NCI-H748 (cell line): ENCODE measurements around the gene ITPKC.

Experiments used
- DNase-seq: peaks from one replicate; lab custom pipeline; 2025; ENCODE audit not compliant: unreplicated experiment; lab: John Stamatoyannopoulos, UW

Gene ITPKC

DNA sequence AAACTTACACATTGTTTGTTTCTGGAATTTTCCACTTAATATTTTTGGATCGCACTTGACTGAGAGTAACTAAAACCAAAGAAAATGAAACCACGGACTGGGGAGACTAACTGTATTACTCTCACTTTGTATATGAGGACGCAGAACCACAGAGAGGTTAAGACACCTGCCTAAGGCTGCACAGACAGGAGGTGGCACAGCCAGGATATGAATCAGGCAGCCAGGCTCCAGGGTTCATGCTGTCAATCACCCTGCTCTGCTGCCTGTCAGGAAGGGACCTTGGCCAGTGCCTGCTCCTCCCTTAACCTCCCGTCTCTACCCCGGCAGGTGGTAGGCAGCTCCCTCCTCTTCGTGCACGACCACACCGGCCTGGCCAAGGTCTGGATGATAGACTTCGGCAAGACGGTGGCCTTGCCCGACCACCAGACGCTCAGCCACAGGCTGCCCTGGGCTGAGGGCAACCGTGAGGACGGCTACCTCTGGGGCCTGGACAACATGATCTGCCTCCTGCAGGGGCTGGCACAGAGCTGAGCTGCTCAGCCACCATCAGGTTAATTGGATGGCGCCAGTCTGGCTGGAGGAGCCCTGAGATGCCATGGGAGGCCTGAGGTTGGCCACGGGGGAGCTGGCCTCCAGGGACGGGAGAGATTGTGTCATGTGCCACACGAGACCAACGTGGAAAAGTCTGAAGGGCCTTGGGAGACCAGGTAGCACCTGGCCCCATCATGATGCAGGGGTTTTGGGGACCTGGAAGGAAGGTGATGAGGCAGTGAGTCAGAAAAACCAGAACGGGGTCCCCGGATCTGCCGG, 22.3 kb downstream of the ITPKC start:
- DNase-seq: no peak

DNA sequence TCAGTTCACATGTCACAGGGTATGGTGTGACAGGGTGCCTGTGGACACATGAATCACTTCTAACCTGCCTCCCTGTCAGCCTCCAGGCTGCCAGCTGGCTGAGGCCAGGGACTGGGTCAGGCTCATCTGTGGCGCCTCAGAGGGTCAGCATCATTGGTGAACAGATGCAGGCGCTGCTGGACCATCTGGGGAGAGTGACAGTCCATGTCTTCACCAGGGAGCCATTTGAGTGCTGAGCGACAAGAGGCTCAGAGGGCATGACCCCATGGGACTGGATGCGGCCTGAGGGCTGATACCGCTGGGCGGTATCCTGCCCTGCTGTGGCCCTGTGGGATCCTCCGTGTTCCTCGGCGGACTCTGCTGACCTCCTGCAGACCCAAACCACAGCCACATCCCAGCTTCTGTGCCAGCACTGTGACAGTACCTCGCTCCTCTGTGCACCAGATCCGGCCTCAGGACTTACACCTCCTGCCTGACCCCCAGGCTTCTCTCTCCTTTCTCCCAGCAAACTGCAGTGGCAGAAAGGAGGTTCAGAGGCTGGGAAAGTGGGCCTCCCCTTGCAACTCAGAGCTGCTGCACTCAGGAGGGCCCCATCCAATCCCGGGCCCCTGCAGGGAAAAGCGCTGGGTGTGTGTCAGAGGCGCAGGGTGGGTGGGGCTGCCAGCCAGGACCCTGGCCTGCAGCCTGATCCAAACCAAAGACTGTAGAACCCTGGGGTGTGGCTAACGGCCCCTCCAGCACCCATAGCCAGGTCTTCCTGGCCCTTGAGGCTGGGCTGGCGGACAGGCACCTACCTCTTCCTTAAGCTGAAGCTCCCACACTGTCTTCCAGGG, 23.2 kb downstream of the ITPKC start:
- DNase-seq: no peak

DNA sequence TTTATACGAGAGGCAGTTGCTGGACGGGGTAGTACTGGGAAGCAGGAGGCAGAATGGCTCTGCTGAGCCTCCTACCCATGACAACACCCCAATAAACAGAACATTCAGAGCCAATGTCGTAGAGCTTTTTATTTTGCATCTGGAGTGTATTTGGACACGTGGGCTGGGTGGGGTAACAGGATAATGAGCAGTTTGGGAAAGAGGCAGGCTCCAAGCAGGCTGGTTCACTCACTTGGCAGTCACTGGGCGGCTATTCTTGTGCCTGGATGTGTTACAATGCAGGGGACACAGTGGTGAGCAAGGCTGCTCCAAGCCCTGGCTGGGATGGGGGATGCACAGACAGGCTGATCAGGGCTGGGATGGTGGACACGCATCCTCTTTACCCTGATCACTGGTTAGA, 23.8 kb downstream of the ITPKC start:
- no peak for DNase-seq

- DNase-seq: no peak
Observed at GRCh38 chr19:40741527-40742390, 24.8 kb downstream of the ITPKC start.

DNA sequence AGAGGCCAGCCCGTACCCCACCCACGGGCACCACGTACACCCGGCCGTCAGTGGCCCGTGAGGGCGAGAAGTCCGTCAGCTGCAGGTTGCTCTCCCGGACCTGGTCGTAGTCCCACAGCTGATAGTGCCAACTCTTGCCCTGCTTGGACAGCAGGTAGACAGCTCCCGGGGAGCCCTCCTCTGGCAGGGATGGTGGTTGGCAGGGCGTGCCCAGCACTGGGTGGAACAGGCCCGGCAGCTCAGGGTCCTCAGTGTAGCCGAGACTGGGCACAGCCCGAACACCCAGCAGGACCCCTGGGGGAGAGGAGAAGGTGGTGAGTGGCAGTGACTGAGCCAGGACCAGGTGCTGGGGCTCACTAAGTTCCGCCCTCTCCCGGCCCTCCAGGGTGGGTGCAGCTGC, 25.6 kb downstream of the ITPKC start:
- no peak for DNase-seq

- no peak for DNase-seq
Observed at GRCh38 chr19:40742886-40743285, 26.0 kb downstream of the ITPKC start.

- no peak for DNase-seq
Observed at GRCh38 chr19:40743926-40744325, 27.0 kb downstream of the ITPKC start.

DNA sequence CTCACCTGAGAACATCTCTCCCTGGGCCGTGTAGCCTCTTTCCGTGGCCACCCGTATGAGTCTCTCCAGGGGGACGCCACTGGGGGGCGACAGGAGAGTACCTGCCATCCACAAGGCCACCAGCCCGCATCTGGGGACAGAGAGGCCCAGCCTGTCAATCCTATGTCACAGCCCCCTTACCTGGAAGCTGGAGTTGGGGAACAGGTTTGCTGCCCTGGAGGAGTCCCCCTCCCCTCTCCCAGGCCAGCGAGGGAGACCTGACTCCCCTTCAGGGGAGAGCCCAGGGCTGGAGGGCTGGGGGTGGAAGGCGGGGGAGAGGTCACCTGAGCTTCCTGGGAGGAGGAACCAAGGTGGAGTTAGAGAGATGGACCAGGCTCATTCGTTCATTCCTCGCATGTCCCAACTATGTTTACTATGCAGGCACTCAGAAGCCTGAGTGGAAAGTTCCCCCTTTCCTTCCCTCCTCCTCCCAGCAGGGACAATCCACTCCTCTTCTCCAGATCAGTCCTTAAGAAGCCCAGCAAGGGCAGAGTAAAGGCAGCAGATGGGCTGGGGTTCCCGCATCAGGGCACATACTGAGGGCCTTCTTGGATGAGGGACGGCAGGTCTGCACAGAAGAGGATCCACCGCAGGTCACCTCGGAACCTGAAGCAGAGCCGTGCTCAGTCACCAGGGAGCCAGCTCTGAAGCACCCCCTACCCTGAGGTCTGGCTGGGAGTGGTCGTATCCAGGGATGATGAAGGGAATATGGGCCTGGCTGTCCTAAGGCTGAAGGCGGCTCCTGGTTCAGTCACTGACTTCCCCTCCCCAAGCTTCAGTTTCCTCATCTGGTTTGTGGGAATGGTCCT, 27.9 kb downstream of the ITPKC start:
- peak; percentile 30 for DNase-seq

DNA sequence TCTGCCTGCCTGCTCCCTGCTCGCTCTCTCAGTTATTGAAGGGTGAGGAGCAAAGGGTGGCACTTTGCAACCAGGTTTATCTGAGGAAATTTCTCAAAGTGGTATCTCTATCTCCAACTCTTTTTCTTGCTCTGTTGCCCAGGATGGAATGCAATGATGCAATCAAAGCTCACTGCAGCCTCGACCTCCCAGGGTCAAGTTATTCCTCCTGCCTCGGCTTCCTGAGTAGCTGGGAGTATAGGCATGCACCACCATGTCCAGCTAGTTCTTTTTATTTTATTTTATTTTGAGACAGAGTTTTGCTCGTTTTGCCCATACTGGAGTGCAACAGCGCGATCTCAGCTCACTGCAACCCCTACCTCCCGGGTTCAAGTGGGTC, 28.5 kb downstream of the ITPKC start:
- DNase-seq: no peak

- DNase-seq: no peak
Observed at GRCh38 chr19:40747536-40747935, 30.6 kb downstream of the ITPKC start.

DNA sequence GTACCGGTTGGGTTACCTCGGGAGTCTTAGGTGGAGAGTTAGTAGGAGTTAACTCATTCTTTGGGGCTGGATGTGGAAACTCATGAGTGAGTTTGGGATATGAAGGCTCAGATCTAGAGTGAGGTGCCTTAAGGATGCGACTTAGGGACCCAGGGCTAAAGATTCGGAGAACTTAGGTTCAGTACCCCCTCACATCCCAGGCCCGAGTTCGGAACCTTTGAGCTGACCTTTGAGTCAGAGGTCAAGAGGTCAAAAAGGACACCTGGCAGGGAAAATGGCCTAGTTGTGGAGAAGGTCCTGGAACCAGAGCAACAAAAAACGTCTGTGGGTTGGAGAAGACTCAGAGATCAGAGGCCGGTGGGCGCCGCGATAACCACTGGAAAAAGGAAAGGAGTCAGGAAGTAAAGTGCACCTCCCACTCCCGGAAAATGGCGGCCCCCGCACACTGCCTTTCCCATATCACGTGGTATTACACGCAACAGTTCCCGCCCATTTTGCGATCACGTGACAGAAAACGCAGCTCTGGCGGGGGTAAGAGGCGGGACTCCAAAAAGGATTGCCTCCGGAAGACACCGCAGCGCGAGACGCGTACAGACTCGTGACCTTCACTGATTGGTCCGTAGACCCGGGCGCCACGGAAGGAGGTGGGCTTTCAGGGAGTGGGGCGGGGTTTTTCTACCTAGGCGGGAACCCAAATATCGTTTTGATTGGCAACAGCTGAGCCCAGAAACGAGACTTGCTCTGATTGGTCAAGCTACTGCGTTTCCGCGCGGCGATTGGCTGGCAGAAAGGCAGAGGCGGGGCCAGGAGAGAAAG, 33.4 kb downstream of the ITPKC start, which contains the start of gene ACTMAP:
Gene ACTMAP, minus strand, starts transcription at position 420 of the 816 bp plus-strand sequence. CDS start 674 bp downstream, outside the sequence.
- DNase-seq: peak; percentile 100

DNA sequence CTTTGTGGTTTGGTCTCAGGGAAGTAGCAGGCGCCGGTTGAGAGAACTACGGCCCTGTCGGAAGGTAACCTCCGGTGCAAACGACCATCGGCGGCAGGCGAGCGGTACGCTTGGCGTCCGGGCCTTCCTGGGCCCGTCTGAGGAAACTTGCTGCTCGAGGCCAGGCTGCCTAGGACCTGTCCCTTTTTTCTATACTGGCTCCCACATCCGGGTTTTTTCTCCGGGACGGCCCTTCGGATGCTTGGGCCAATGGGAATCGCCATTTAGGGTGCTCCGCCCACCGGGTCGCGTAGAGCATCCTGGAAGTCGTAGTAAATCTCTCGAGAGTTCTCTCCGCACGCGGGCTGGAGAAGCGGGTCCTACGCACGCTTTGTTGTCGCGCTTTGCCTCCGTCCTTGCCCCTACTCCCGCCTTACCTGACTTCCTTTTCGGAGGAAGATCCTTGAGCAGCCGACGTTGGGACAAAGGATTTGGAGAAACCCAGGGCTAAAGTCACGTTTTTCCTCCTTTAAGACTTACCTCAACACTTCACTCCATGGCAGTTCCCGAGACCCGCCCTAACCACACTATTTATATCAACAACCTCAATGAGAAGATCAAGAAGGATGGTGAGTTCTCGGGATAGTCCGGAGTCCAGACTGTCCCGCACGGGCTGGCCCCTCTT, 34.1 kb downstream of the ITPKC start, which contains the start of gene SNRPA:
Gene SNRPA, plus strand, starts transcription at position 330 of the 664 bp plus-strand sequence. Its CDS starts 206 bp downstream, at position 536.
- DNase-seq: peak; percentile 100

- DNase-seq: no peak
Observed at GRCh38 chr19:40752257-40752781, 35.4 kb downstream of the ITPKC start.

DNA sequence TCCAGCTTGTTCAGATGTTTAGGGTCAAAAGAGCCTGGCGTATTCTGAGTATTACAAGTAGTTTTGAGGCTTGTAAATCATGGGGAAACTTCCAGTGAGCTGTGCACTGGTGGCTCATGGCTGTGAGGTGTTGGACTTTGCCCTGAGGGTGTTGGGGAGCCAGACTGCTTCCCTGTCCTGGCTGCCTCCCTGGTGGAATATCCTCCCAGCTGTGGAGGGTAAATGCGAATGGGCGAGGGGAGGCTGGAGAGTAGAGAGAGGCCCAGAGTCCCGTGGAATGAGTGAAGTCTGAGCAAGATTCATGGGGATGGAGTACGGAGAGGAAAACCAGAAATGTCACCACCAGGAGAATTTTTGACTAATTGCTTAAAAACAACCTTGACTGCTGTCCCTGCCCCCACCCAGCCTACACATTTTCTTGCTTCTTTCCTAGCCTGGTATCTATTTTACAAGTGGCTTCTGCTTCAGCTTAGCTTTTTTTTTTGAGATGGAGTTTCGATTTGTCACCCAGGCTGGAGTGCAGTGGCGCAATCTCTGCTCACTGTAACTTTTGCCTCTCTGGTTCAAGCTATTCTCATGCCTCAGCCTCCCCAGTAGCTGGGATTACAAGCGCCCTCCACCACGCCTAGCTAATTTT, 37.8 kb downstream of the ITPKC start:
- DNase-seq: no peak

GRCh38 chr19:40755248-40755624, 38.3 kb downstream of the ITPKC start:
- no peak for DNase-seq

- DNase-seq: no peak
Observed at GRCh38 chr19:40755791-40756190, 38.9 kb downstream of the ITPKC start.

DNA sequence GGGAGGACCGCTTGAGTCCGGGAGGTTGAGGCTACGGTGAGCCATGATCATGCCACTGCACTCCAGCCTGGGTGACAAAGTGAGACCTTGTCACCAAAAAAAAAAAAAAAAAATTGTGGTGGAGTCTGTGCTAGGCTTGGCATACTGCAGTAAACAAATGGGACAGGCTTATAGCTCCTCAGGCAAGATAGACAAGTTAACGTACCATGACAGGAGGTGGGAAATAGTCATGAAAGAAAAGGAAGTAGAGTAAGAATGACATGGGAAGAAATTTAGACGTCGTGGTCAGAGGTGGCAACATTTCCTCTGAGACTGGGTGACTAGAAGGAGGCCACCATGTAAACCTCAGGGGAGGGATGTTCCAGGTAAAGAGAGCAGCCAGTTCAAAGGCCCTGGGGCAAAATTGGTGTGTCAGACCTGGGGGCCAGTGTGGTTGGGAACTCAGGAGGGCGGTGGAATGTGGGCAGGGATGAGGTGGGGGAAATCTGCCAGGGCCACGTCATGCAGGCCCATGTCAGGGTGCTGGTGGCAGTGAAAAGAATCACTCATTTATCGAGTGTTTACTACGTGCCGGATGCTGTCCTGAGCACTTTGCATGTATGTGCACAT, 39.7 kb downstream of the ITPKC start:
- DNase-seq: no peak

DNA sequence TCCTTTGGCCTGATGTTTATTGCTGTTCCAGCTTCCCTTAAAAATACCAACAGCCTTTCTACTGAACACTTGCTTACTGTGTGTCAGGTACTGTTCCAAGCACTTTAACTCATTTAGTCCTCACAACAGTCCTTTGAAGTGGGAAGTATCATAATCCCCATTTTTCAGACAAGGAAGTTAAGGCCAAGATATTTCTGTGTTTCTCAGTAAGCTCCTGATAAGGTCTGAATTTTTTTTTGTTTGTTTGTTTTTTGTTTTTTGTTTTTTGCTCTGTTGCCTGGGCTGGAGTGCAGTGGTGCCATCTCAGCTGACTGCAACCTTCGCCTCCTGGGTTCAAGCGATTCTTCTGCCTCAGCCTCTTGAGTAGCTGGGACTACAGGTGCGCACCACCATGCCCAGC, 41.6 kb downstream of the ITPKC start:
- no peak for DNase-seq
